Activated CD4-positive, alpha-beta memory T cell treated with anti-CD3 and anti-CD28 coated beads for 36 hours (primary cell): ENCODE results near the gene CTXN1. TPM values are rescaled to one million over a fixed set of nuclear protein-coding genes. Genes with fewer than 3 reads are reported as not detected.

Experiments used
- CTCF ChIA-PET: fragments of 350-600 bp; sonication (Branson Sonifier 250); formaldehyde crosslinking; loops from one replicate; lab custom pipeline; 2021; ENCODE audit warnings: antibody characterized with exemption, inconsistent platforms; lab: Charles Lee
- POLR2A ChIA-PET: fragments of 350-600 bp; sonication (Branson Sonifier 250); formaldehyde crosslinking; loops from one replicate; lab custom pipeline; 2021; ENCODE audit warnings: antibody characterized with exemption; lab: Charles Lee
- DNase-seq: peaks from one replicate; pipeline ENCODE4 v3.0.0-alpha.2; 2020
- H3K27ac Mint-ChIP-seq: one replicate; pipeline ENCODE4 v1.8.0; 2021; ENCODE audit warnings: mixed read lengths
- H3K27me3 Mint-ChIP-seq: one replicate; pipeline ENCODE4 v1.8.0; 2021; ENCODE audit warnings: mixed read lengths
- H3K36me3 Mint-ChIP-seq: one replicate; pipeline ENCODE4 v1.8.0; 2021; ENCODE audit warnings: mixed read lengths
- H3K4me1 Mint-ChIP-seq: one replicate; pipeline ENCODE4 v1.8.0; 2021; ENCODE audit warnings: low read depth, mixed read lengths
- H3K4me3 Mint-ChIP-seq: one replicate; pipeline ENCODE4 v1.8.0; 2021; ENCODE audit warnings: mild to moderate bottlenecking, mixed read lengths
- H3K9me3 Mint-ChIP-seq: one replicate; pipeline ENCODE4 v1.8.0; 2021; ENCODE audit warnings: mixed read lengths
- intact Hi-C: fragments of 100-400 bp; cut with micrococcal nuclease; formaldehyde crosslinking; loops from one replicate; pipeline ENCODE4 v1.15.1; 2023
- total RNA-seq, 2 experiments: library from RNA; stranded (reverse); gene quantifications; one replicate each; pipeline ENCODE4 v1.2.3, GENCODE V29; 2021

Gene CTXN1
- total RNA-seq, 2 experiments from 2014 or later = 0.29 to 0.77 TPM

- peak overlapping the region; percentile 69 for H3K4me3 Mint-ChIP-seq
- CTCF ChIA-PET = interaction anchor here (1.0 to 4.0 kb wide), 4 partner anchors 13 to 348 kb away, joined by 3 to 18 read pairs (median 8); partner anchors contain the start of genes MAP2K7 and TIMM44
- POLR2A ChIA-PET = interaction anchor here (1.6 kb wide), 1 partner anchor 27 kb away, joined by 6 read pairs; the partner anchor contains the start of gene TIMM44
- peaks cover 23% of the 10 kb centered on the region for H3K27me3 Mint-ChIP-seq
- peak overlapping the region; percentile 9 for H3K27ac Mint-ChIP-seq
- intact Hi-C loops = no loop called here
- H3K4me1 Mint-ChIP-seq = peaks cover 28% of the 10 kb centered on the region
- H3K9me3 Mint-ChIP-seq = no peaks in the 10 kb centered on the region
- H3K36me3 Mint-ChIP-seq = peaks cover 9% of the 10 kb centered on the region
- no peak for DNase-seq
Measured at GRCh38 chr19:7916955-7917266, 9.0 kb downstream of the CTXN1 start.

- peaks cover 13% of the 10 kb centered on the region for H3K36me3 Mint-ChIP-seq
- peak overlapping the region; percentile 69 for H3K4me3 Mint-ChIP-seq
- H3K4me1 Mint-ChIP-seq = peaks cover 26% of the 10 kb centered on the region
- H3K27ac Mint-ChIP-seq = no peak overlapping the region
- peak; percentile 74 for DNase-seq
- peaks cover 23% of the 10 kb centered on the region for H3K27me3 Mint-ChIP-seq
- ChIA-PET POLR2A (interaction anchor here (1.0 to 1.6 kb wide), 3 partner anchors 12 to 47 kb away, joined by 3 to 6 read pairs (median 3); partner anchors contain the start of genes MAP2K7 and TIMM44), CTCF (interaction anchor here (0.6 to 4.0 kb wide), 6 partner anchors 13 to 347 kb away, joined by 3 to 18 read pairs (median 4); partner anchors contain the start of genes MAP2K7 and TIMM44)
- intact Hi-C loops = no loop called here
- H3K9me3 Mint-ChIP-seq = no peaks in the 10 kb centered on the region
Measured at GRCh38 chr19:7916103-7916954, 9.6 kb downstream of the CTXN1 start.

- CTCF ChIA-PET = interaction anchor here (0.6 to 4.0 kb wide), 4 partner anchors 12 to 48 kb away, joined by 4 to 18 read pairs (median 8); partner anchors contain the start of genes MAP2K7 and TIMM44
- H3K27ac Mint-ChIP-seq = no peak overlapping the region
- H3K27me3 Mint-ChIP-seq = peaks cover 23% of the 10 kb centered on the region
- POLR2A ChIA-PET = interaction anchor here (1.0 to 1.1 kb wide), 2 partner anchors 12 to 47 kb away, joined by 3 read pairs; partner anchors contain the start of gene MAP2K7
- intact Hi-C loops = no loop called here
- H3K4me3 Mint-ChIP-seq = peak overlapping the region; percentile 46
- H3K9me3 Mint-ChIP-seq = no peaks in the 10 kb centered on the region
- H3K36me3 Mint-ChIP-seq = peaks cover 18% of the 10 kb centered on the region
- H3K4me1 Mint-ChIP-seq = peaks cover 20% of the 10 kb centered on the region
- no peak for DNase-seq
Measured at GRCh38 chr19:7915250-7916102, 10.5 kb downstream of the CTXN1 start.

- H3K27me3 Mint-ChIP-seq = peaks cover 21% of the 10 kb centered on the region
- peak within 1 kb of the TSS; percentile 46 for H3K4me3 Mint-ChIP-seq
- ChIA-PET CTCF (no interaction called here), POLR2A (no interaction called here)
- H3K36me3 Mint-ChIP-seq = peaks cover 19% of the 10 kb centered on the region
- DNase-seq = no peak
- H3K9me3 Mint-ChIP-seq = no peaks in the 10 kb centered on the region
- H3K4me1 Mint-ChIP-seq = peaks cover 15% of the 10 kb centered on the region
- intact Hi-C loops = no loop called here
- no peak within 1 kb of the TSS for H3K27ac Mint-ChIP-seq
Measured at GRCh38 chr19:7914598-7915045, 11.3 kb downstream of the CTXN1 start, which contains the start of gene TGFBR3L. TGFBR3L (plus strand) TSS chr19:7914830.

- POLR2A ChIA-PET = no interaction called here
- Mint-ChIP-seq H3K9me3 (no peaks in the 10 kb centered on the region), H3K27me3 (peaks cover 20% of the 10 kb centered on the region), H3K4me1 (peaks cover 13% of the 10 kb centered on the region), H3K36me3 (peaks cover 19% of the 10 kb centered on the region), H3K27ac (no peak overlapping the region), H3K4me3 (no peak overlapping the region)
- no peak for DNase-seq
- CTCF ChIA-PET = no interaction called here
- intact Hi-C loops = no loop called here
Measured at GRCh38 chr19:7914099-7914498, 11.8 kb downstream of the CTXN1 start.

- POLR2A ChIA-PET = no interaction called here
- no peaks in the 10 kb centered on the region for H3K9me3 Mint-ChIP-seq
- H3K36me3 Mint-ChIP-seq = peaks cover 19% of the 10 kb centered on the region
- H3K27me3 Mint-ChIP-seq = peaks cover 20% of the 10 kb centered on the region
- H3K27ac Mint-ChIP-seq = no peak overlapping the region
- no peak for DNase-seq
- intact Hi-C loops = no loop called here
- peaks cover 13% of the 10 kb centered on the region for H3K4me1 Mint-ChIP-seq
- H3K4me3 Mint-ChIP-seq = no peak overlapping the region
- CTCF ChIA-PET = no interaction called here
Measured at GRCh38 chr19:7913652-7914051, 12.3 kb downstream of the CTXN1 start.

DNA sequence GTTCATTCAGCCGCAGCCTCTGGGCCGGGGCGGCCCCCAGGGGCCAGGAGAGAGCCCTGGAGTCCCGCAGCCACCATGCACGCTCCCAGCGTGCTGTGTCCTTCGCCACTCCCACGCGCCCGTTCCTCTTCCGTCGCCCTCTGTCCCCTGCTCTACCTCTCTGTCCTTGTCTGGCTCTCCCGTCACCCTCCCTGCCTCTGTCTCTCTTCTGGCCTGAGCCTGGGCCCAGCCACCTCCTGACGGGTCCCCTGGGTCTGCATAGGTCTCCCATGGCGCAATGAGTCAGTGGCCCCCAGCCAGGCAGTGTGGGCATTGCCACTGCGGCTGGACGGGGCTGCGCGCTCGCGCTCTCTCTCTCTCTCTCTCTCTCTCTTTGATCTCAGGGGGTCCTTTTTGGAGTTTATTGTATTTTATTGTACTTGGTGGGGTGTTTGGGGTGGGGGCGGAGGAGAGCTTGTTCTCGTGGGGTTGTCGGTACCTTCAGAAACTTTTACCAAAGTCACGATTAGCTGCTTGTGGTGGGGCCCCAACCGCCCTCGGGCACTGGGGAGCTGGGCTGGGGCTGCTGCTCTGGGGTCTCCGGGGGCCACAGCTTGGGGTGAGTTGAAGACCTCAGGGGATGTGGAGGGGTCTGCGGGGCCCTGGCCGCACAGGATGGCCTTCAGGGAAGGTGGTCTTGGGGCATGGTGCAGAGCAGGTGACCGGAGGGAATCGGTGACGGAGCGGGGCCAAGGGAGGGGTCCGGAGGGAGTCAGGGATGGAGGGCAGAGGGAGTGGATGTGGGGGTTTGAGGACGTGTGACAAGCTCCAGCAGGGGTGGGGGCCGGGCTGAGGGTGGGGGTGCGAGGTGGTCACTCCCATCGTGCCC is 13.0 kb downstream of the CTXN1 start:
- H3K9me3 Mint-ChIP-seq = no peaks in the 10 kb centered on the region
- POLR2A ChIA-PET = no interaction called here
- no peak for DNase-seq
- no peak overlapping the region for H3K4me3 Mint-ChIP-seq
- intact Hi-C loops = no loop called here
- CTCF ChIA-PET = no interaction called here
- peaks cover 19% of the 10 kb centered on the region for H3K36me3 Mint-ChIP-seq
- H3K4me1 Mint-ChIP-seq = peaks cover 11% of the 10 kb centered on the region
- H3K27me3 Mint-ChIP-seq = peaks cover 18% of the 10 kb centered on the region
- H3K27ac Mint-ChIP-seq = no peak overlapping the region

- Mint-ChIP-seq H3K4me3 (no peak overlapping the region), H3K4me1 (peaks cover 9% of the 10 kb centered on the region), H3K9me3 (no peaks in the 10 kb centered on the region), H3K27me3 (peaks cover 17% of the 10 kb centered on the region), H3K27ac (no peak overlapping the region), H3K36me3 (peaks cover 19% of the 10 kb centered on the region)
- intact Hi-C loops = no loop called here
- POLR2A ChIA-PET = no interaction called here
- CTCF ChIA-PET = no interaction called here
- DNase-seq = no peak
Measured at GRCh38 chr19:7912144-7912696, 13.7 kb downstream of the CTXN1 start.

GRCh38 chr19:7911508-7912143 is 14.3 kb downstream of the CTXN1 start:
- intact Hi-C loops = no loop called here
- no peaks in the 10 kb centered on the region for H3K9me3 Mint-ChIP-seq
- POLR2A ChIA-PET = no interaction called here
- H3K27ac Mint-ChIP-seq = no peak overlapping the region
- no peak overlapping the region for H3K4me3 Mint-ChIP-seq
- DNase-seq = no peak
- CTCF ChIA-PET = no interaction called here
- H3K4me1 Mint-ChIP-seq = peaks cover 6% of the 10 kb centered on the region
- H3K36me3 Mint-ChIP-seq = peaks cover 19% of the 10 kb centered on the region
- H3K27me3 Mint-ChIP-seq = peaks cover 13% of the 10 kb centered on the region

GRCh38 chr19:7910321-7911161 is 15.4 kb downstream of the CTXN1 start:
- POLR2A ChIA-PET = no interaction called here
- Mint-ChIP-seq H3K4me1 (peaks cover 9% of the 10 kb centered on the region), H3K4me3 (no peak overlapping the region), H3K36me3 (peaks cover 19% of the 10 kb centered on the region), H3K27me3 (peaks cover 8% of the 10 kb centered on the region), H3K27ac (no peak overlapping the region), H3K9me3 (no peaks in the 10 kb centered on the region)
- CTCF ChIA-PET = no interaction called here
- intact Hi-C loops = no loop called here
- no peak for DNase-seq
